NCI-H1105 (cell line): ENCODE data around the gene ATP6AP1.
A peak's percentile ranks its signal among the peaks of the same experiment; 100 is the strongest.
"Not testable (repeated sequence)": the region's sequence is repeated elsewhere in the genome, so short reads cannot be mapped to it uniquely, and the experiment has no call there.

Source experiments
- DNase-seq: peaks from one replicate; lab custom pipeline; 2025; lab: John Stamatoyannopoulos, UW

Gene ATP6AP1, protein sequence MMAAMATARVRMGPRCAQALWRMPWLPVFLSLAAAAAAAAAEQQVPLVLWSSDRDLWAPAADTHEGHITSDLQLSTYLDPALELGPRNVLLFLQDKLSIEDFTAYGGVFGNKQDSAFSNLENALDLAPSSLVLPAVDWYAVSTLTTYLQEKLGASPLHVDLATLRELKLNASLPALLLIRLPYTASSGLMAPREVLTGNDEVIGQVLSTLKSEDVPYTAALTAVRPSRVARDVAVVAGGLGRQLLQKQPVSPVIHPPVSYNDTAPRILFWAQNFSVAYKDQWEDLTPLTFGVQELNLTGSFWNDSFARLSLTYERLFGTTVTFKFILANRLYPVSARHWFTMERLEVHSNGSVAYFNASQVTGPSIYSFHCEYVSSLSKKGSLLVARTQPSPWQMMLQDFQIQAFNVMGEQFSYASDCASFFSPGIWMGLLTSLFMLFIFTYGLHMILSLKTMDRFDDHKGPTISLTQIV

DNA sequence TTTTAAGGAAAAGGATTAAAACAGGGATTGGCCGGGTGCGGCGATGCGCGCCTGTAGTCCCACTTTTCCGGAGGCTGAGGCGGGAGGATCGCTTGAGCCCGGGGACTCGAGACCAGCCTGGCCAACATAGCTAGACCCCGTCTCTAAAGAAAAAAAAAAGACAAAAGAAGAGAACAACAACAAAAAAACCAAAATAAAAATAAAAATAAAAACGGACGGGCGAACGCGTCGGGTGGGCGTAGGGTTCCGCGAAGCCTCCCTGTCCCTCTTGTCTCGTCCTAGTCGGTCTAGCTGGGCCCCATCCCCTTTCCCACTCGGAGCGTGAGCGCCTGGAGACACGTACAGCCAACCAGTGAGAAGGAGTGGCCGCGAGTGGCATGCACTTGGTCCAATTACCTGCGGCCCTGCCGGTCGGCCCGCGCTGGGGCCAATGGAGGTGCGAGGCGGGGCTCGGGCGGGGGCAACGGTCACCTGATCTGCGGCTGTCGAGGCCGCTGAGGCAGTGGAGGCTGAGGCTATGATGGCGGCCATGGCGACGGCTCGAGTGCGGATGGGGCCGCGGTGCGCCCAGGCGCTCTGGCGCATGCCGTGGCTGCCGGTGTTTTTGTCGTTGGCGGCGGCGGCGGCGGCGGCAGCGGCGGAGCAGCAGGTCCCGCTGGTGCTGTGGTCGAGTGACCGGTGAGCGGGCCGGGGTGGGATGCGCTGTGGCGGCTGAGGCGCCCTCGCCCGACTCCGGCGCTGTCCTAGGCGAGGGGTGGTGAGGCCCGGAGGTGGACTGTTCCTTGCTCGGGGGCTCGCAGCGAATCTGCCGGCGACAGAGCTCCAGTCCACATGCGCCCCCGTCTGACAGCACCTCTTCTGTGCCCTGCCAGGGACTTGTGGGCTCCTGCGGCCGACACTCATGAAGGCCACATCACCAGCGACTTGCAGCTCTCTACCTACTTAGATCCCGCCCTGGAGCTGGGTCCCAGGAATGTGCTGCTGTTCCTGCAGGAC is at the start of gene ATP6AP1:
Gene ATP6AP1 (plus strand): TSS at position 502 of the 996 bp plus-strand sequence. CDS start 16 bp downstream, at position 518.
- peak; percentile 97 for DNase-seq

GRCh38 chrX:154378799-154379568 is 49.5 kb upstream of the ATP6AP1 start, which contains the start of gene EMD:
Gene EMD (plus strand): TSS chrX:154379295. CDS start chrX:154379485, 190 bp downstream.
- peak; percentile 100 for DNase-seq

GRCh38 chrX:154379569-154379951 is 48.9 kb upstream of the ATP6AP1 start:
- DNase-seq = no peak

DNA sequence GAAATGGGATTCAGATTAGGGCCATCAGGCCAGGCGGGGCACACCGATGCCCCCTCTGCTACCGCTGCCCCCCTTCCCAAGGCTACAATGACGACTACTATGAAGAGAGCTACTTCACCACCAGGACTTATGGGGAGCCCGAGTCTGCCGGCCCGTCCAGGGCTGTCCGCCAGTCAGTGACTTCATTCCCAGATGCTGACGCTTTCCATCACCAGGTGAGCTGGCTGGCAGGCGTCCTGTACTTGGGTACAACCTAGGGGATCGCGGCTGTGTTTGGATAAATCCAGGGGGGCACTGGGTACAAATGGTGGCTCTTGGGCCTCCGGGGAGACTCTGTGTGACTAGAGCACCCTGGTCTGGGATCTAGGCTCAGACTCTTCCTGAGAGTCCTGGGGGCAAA is 48.3 kb upstream of the ATP6AP1 start:
- DNase-seq = no peak

DNA sequence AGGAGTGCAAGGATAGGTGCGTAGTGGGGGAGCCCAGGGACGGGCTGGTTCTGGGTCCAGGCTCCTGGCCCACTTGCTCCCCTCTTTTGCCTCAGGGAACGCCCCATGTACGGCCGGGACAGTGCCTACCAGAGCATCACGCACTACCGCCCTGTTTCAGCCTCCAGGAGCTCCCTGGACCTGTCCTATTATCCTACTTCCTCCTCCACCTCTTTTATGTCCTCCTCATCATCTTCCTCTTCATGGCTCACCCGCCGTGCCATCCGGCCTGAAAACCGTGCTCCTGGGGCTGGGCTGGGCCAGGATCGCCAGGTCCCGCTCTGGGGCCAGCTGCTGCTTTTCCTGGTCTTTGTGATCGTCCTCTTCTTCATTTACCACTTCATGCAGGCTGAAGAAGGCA is 47.7 kb upstream of the ATP6AP1 start:
- DNase-seq = no peak

GRCh38 chrX:154381271-154381670 is 47.2 kb upstream of the ATP6AP1 start:
- DNase-seq = no peak

GRCh38 chrX:154382483-154383069 is 45.9 kb upstream of the ATP6AP1 start:
- no peak for DNase-seq

- no peak for DNase-seq
These were observed 44.9 kb upstream of the ATP6AP1 start for GRCh38 chrX:154383359-154384283.

- DNase-seq = no peak
These were observed 44.1 kb upstream of the ATP6AP1 start for GRCh38 chrX:154384284-154384892.

- DNase-seq = not testable (repeated sequence)
These were observed 40.4 kb upstream of the ATP6AP1 start for GRCh38 chrX:154388094-154388493.

GRCh38 chrX:154388649-154389048 is 39.8 kb upstream of the ATP6AP1 start:
- DNase-seq = not testable (repeated sequence)

DNA sequence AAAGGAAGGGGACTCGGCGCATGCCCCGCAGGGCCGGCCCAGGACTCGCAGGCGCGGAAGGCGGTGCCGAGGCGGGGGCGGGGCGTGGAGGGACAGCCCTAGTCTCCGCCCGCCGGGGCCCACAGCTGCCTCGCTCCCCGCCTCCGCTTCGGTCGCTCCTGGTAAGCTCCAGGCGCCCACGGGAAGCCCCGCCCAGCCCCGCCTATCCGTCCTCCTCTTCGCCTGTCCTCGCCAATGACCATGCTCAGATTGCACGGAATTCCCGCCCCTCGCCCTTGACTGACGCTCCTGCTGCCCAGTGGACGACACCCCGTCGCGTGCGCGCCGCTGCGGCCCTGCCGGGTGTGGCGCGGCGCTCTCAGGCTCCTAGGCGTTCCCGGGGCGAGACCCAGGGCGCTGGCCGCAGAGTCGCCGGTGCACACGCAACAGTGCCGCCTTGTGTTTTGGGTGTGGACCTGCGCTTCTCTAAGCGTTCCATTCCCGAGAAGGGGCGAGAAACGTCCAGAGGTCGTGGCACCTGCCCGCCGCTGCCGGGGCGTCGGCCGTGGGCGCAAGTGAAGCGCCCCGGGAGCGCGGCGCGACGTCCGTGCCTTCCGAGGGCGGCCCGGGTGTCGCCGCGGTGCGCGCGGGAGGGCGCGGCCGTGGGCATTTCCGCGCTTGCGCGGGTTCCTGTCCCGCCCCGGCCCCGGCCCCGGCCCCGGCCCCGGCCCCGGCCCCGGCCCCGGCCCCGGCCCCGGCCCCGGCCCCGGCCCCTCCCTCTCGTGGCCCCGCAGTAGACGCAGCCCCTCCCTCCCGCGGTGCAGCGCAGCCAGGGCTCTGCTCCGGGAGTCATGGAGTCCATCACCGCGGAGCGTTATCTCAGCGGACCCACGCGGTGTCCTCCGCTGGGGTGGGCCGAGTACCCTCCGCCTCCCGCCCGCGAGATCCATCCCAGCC is 38.4 kb upstream of the ATP6AP1 start:
- DNase-seq = not testable (repeated sequence)

GRCh38 chrX:154396363-154396762 is 32.1 kb upstream of the ATP6AP1 start:
- not testable (repeated sequence) for DNase-seq

- peak; percentile 57 for DNase-seq
These were observed 31.2 kb upstream of the ATP6AP1 start for GRCh38 chrX:154396973-154397887.

GRCh38 chrX:154397888-154398667 is 30.4 kb upstream of the ATP6AP1 start, which contains the start of gene RPL10:
Gene RPL10 (plus strand): TSS chrX:154398377. CDS start chrX:154398520, 143 bp downstream.
- peak; percentile 99 for DNase-seq
